Fibroblast of skin of left quadriceps (primary cell): ENCODE data around the gene XRCC4.
"Not testable (repeated sequence)": the region's sequence is repeated elsewhere in the genome, so short reads cannot be mapped to it uniquely, and the experiment has no call there.

Experiments used
- DNase-seq, 2 experiments: peaks; one replicate each; pipeline ENCODE4 v3.0.0-alpha.2; 2013; ENCODE audit warnings: low read depth in 2 of 2

The XRCC4 gene

DNA sequence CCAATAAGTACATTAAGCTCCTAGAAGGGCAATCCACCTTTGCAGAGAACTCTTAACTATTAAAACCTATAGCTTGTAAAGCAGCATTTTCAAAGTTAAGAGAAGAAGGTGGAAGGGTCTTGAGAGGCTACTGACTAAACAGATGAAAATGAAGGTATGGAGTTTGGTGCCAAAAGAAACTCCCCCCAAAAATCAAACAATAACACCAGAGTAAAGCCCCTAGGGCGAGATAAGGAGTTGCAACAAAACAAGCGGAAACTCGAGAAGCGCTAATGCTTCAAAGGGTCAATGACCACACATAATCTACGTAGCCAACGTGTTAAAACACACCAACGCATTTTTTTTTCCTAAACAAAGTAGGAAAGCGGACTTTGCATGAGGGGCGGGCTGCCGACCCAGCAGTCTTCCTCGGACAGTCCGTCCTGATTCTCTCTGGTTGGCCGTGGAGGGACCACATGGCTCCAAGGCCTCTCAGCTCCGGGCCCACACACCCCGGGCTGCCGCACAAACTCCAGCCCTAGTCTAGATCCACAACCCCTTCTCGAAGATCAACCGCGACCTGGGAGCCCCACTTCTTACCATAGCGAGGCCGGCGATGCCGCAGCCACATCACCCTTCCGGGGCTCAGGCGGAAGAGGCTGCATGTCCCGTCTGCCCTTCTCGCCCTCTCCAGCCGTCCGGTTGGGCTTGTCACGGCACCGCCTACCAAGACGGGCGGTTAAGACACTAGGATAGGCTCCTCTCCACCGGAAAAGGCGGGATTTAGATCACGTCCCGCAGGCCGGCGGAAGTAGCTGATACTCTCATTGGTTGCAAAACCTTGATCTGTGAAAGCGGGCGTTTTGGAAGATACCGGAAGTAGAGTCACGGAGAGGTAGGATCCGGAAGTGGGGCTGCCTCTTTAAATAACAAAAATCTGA, at the start of gene XRCC4, which contains the start of gene TMEM167A:
Gene XRCC4 (plus strand): TSS at position 806 of the 920 bp plus-strand sequence. CDS start 27,373 bp downstream, outside the sequence.
Gene TMEM167A (minus strand): TSS at position 653 of the 920 bp plus-strand sequence. CDS start 71 bp downstream, at position 582.
- peak; percentile 97 for DNase-seq

DNA sequence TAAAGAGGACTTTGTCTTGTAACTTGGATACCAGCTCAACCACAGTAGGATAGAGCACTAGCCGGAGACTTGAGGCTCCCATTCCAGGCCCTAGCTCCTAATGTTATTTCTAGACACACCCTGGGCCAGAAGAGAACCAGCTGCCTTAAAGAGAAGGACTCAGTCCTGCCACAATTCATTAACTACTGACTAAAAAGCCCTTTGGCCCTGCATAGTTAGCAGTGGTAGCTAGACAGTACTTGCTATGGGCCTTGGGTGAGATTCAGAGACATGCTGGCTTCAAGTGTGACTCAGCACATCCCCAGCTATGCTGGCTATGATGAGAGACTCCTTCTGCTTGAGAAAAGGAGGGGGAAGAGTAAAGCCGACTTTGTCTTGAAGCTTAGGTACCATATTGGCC, 47.4 kb upstream of the XRCC4 start:
- DNase-seq = peak; percentile 5 to 7

DNA sequence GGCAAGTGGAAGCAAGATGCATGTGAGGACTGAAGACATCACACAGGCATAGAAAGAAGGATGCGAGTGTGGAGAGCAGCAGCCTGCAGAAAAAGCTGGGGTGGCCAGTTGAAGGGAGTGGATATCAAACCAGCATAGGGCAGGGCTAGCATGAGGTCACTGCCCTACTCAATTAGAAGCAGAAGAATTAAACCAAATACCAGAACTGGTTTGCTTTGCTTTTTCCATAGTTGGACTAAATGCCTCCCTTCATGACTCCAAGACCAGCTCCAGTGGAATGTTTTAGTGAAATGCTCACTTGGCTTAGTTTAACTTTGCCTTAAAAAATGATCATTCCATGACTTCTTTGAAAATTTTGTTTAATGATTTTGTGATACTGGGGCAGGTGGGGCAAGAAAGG, 46.0 kb upstream of the XRCC4 start:
- DNase-seq = no peak

GRCh38 chr5:83034036-83034435, 43.3 kb upstream of the XRCC4 start:
- no peak for DNase-seq

GRCh38 chr5:83034528-83035207, 42.7 kb upstream of the XRCC4 start:
- DNase-seq = no peak

DNA sequence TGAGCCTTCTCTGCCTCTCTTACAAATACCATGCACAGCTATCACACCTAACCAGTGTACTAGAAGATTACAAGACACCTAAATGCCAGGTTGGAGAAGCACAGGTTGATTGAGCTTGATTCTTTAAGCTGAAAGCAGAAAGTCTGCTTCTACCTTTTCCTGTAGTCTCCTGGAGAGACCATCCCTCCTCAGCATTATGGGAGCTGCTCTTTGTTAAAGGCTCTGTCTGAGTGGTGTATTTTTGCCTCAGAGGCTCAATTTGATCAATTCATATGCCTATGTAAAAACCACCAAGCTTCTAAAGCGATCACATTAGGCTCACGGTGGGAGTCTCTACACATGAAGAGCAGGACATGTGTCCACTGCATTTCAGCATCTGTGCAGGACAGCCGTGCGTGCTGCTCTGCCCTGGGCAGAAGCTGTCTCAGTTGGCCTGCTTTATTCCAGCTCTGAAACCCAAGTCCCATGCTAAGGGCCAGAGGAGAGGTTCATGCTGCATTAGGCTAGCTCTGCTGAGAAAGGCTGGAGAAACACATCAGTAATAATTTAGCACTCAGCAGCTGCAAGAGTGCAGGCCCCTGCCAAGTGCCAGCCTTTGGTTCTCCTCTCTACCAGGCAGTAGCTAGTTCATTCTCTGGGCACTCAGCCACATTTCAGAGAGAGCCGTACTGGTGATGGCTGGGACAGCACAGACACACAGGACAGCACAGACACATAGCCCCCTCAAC, 41.8 kb upstream of the XRCC4 start:
- DNase-seq = no peak

- no peak for DNase-seq
Measured at GRCh38 chr5:83036991-83037575, 40.3 kb upstream of the XRCC4 start.

DNA sequence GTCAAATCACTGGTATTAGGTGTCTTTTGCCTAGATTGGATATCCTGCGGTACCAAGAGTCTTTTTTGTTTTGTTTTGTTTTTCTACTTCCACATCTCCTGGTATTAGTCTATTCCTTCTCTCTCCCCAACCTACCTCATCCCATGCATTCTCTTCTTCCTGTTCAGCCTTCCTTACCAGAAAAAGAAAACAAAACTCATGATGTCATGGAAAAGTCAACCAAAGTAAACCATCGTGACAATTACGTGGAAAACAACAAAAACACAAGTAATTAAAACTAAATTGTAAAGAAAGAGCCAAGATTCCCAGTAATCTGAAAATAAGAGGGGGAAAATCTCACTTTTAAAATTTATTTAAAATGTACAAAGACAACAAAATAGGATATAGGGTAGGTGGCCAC, 38.4 kb upstream of the XRCC4 start:
- no peak for DNase-seq

- no peak for DNase-seq
Measured at GRCh38 chr5:83042507-83042906, 34.8 kb upstream of the XRCC4 start.

- no peak for DNase-seq
Measured at GRCh38 chr5:83044926-83045325, 32.4 kb upstream of the XRCC4 start.

DNA sequence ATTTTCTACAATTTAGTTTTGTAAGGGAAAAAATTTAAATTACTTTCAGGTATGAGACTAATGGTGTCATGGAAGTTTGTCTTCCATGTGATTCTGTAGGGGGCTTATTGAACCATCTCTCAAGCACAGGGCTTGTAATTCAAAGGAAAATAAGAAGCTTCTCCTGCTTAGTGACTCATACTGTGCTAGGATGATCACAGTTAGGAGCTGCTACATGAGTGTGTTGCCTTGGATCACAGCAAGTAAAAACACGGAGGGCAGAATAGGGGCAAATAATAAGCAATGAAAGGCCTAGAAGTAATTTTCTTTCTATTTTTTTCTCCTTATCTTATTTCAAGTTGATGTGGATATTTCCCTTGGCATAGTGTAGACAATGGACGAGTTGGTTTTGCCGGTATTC, 29.1 kb upstream of the XRCC4 start:
- no peak for DNase-seq

- DNase-seq = no peak
Measured at GRCh38 chr5:83048811-83049210, 28.5 kb upstream of the XRCC4 start.

GRCh38 chr5:83049370-83049885, 27.9 kb upstream of the XRCC4 start:
- no peak for DNase-seq

- no peak for DNase-seq
Measured at GRCh38 chr5:83050723-83051340, 26.5 kb upstream of the XRCC4 start.

- DNase-seq = no peak
Measured at GRCh38 chr5:83055166-83055565, 22.2 kb upstream of the XRCC4 start.

GRCh38 chr5:83058726-83059125, 18.6 kb upstream of the XRCC4 start:
- DNase-seq = no peak

- no peak for DNase-seq
Measured at GRCh38 chr5:83059341-83059740, 18.0 kb upstream of the XRCC4 start.

DNA sequence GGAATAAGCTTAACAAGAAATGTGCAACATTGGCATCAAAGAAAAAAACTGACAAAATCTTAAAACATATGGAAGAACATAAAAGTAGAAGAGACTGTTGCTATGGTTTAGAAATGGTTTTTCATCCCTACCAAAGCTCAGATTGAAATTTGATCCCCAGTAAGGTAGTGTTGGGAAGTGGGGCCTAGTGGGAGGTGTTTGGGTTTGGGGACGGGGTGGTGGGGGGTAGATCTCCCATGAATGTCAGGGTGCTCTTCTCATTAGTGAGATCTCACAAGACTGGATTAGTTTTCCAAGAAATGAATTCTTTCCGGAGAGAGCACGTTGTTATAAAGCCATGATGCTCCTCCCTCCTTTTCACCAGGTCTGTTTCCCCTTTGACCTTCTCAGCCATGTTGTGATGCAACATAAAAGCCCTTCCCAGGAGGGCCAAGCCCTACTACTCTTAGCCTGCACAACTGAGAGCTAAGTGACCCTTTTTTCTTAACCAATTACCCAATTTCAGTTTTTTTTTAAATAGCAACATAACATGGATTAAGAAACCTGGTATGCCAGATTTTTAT, 10.7 kb upstream of the XRCC4 start:
- DNase-seq = no peak

- not testable (repeated sequence) for DNase-seq
Measured at GRCh38 chr5:83067377-83067776, 10.0 kb upstream of the XRCC4 start.

- DNase-seq = no peak
Measured at GRCh38 chr5:83069096-83069799, 8.1 kb upstream of the XRCC4 start.
